Measurements from ENCODE around the gene PGBD2. TPM values are rescaled to one million over a fixed set of nuclear protein-coding genes. Genes with fewer than 3 reads are reported as not detected.
"Not testable (repeated sequence)": the region's sequence is repeated elsewhere in the genome, so short reads cannot be mapped to it uniquely, and the experiment has no call there.

The PGBD2 gene
- total and polyA plus RNA-seq, 9 donors, result 4.2 to 6.0 (median 4.8) TPM

- peaks cover 2% of the 10 kb centered on the region for H3K9me3 ChIP-seq (replicated peaks; ENCODE audit: control insufficient read depth, low read depth, low read length)
- no peaks in the 10 kb centered on the region for H3K36me3 ChIP-seq (ENCODE audit: control insufficient read depth, insufficient read depth, low read length)
- peaks cover 27% of the 10 kb centered on the region for H3K4me1 ChIP-seq (ENCODE audit: control insufficient read depth, insufficient read depth, low read length)
- 3% methylated on average over 46 of the region's 46 CpGs for WGBS (ENCODE audit: insufficient coverage)
- peak overlapping the region; percentile 54 for H3K4me3 ChIP-seq (ENCODE audit: low read length)
- no peaks in the 10 kb centered on the region for H3K27me3 ChIP-seq (ENCODE audit: control insufficient read depth, insufficient read depth, low read length)
- H3K27ac ChIP-seq (ENCODE audit: low read length), result peak overlapping the region; percentile 25
- DNase-seq, result peak; percentile 88
Measured at GRCh38 chr1:248862998-248863881, 42.8 kb upstream of the PGBD2 start.

GRCh38 chr1:248871837-248872401 lies 34.1 kb upstream of the PGBD2 start:
- 93% methylated on average over 2 of the region's 3 CpGs for WGBS (ENCODE audit: insufficient coverage)
- Histone ChIP-seq H3K9me3 (replicated peaks; ENCODE audit: control insufficient read depth, low read depth, low read length) (peaks cover 2% of the 10 kb centered on the region), H3K27ac (ENCODE audit: low read length) (peak overlapping the region; percentile 99), H3K4me3 (ENCODE audit: low read length) (no peak overlapping the region), H3K27me3 (ENCODE audit: control insufficient read depth, insufficient read depth, low read length) (no peaks in the 10 kb centered on the region), H3K36me3 (ENCODE audit: control insufficient read depth, insufficient read depth, low read length) (no peaks in the 10 kb centered on the region), H3K4me1 (ENCODE audit: control insufficient read depth, insufficient read depth, low read length) (peaks cover 3% of the 10 kb centered on the region)
- no peak for DNase-seq

- peak overlapping the region; percentile 88 for H3K4me3 ChIP-seq (ENCODE audit: low read length)
- DNase-seq, result peak; percentile 87
- 0% methylated on average over 15 of the region's 31 CpGs for WGBS (ENCODE audit: insufficient coverage)
Measured at GRCh38 chr1:248872752-248873408, 33.2 kb upstream of the PGBD2 start.

GRCh38 chr1:248873409-248873992 lies 32.5 kb upstream of the PGBD2 start:
- no peaks in the 10 kb centered on the region for H3K36me3 ChIP-seq (ENCODE audit: control insufficient read depth, insufficient read depth, low read length)
- H3K4me1 ChIP-seq (ENCODE audit: control insufficient read depth, insufficient read depth, low read length), result peaks cover 3% of the 10 kb centered on the region
- H3K27me3 ChIP-seq (ENCODE audit: control insufficient read depth, insufficient read depth, low read length), result no peaks in the 10 kb centered on the region
- H3K9me3 ChIP-seq (replicated peaks; ENCODE audit: control insufficient read depth, low read depth, low read length), result no peaks in the 10 kb centered on the region
- DNase-seq, result peak; percentile 97
- H3K27ac ChIP-seq (ENCODE audit: low read length), result peak overlapping the region; percentile 99
- 0% methylated on average over 35 of the region's 41 CpGs for WGBS (ENCODE audit: insufficient coverage)
- peak overlapping the region; percentile 88 for H3K4me3 ChIP-seq (ENCODE audit: low read length)

More at GRCh38 chr1:248872752-248873408, 33.2 kb upstream of the PGBD2 start:
- Histone ChIP-seq H3K4me1 (ENCODE audit: control insufficient read depth, insufficient read depth, low read length) (peaks cover 3% of the 10 kb centered on the region), H3K27me3 (ENCODE audit: control insufficient read depth, insufficient read depth, low read length) (no peaks in the 10 kb centered on the region), H3K27ac (ENCODE audit: low read length) (peak overlapping the region; percentile 99), H3K36me3 (ENCODE audit: control insufficient read depth, insufficient read depth, low read length) (no peaks in the 10 kb centered on the region), H3K9me3 (replicated peaks; ENCODE audit: control insufficient read depth, low read depth, low read length) (peaks cover 1% of the 10 kb centered on the region)

- DNase-seq, result peak; percentile 97
- Histone ChIP-seq H3K9me3 (replicated peaks; ENCODE audit: control insufficient read depth, low read depth, low read length) (no peaks in the 10 kb centered on the region), H3K36me3 (ENCODE audit: control insufficient read depth, insufficient read depth, low read length) (no peaks in the 10 kb centered on the region), H3K4me1 (ENCODE audit: control insufficient read depth, insufficient read depth, low read length) (peaks cover 3% of the 10 kb centered on the region), H3K27me3 (ENCODE audit: control insufficient read depth, insufficient read depth, low read length) (no peaks in the 10 kb centered on the region), H3K27ac (ENCODE audit: low read length) (peak overlapping the region; percentile 99), H3K4me3 (ENCODE audit: low read length) (peak overlapping the region; percentile 88)
- WGBS (ENCODE audit: insufficient coverage), result 0% methylated on average over 18 of the region's 23 CpGs
Measured at GRCh38 chr1:248873993-248874533, 32.0 kb upstream of the PGBD2 start.

- Histone ChIP-seq H3K36me3 (ENCODE audit: control insufficient read depth, insufficient read depth, low read length) (no peaks in the 10 kb centered on the region), H3K27ac (ENCODE audit: low read length) (no peak overlapping the region), H3K27me3 (ENCODE audit: control insufficient read depth, insufficient read depth, low read length) (no peaks in the 10 kb centered on the region), H3K9me3 (replicated peaks; ENCODE audit: control insufficient read depth, low read depth, low read length) (no peaks in the 10 kb centered on the region), H3K4me1 (ENCODE audit: control insufficient read depth, insufficient read depth, low read length) (no peaks in the 10 kb centered on the region), H3K4me3 (ENCODE audit: low read length) (no peak overlapping the region)
- DNase-seq, result no peak
- WGBS (ENCODE audit: insufficient coverage), result no CpG with 5 or more reads among the region's 1 CpG
Measured at GRCh38 chr1:248881261-248881660, 24.8 kb upstream of the PGBD2 start.

GRCh38 chr1:248882427-248882826 lies 23.6 kb upstream of the PGBD2 start:
- H3K27me3 ChIP-seq (ENCODE audit: control insufficient read depth, insufficient read depth, low read length); H3K4me1 ChIP-seq (ENCODE audit: control insufficient read depth, insufficient read depth, low read length); H3K27ac ChIP-seq (ENCODE audit: low read length); H3K4me3 ChIP-seq (ENCODE audit: low read length); H3K36me3 ChIP-seq (ENCODE audit: control insufficient read depth, insufficient read depth, low read length); H3K9me3 ChIP-seq (replicated peaks; ENCODE audit: control insufficient read depth, low read depth, low read length); DNase-seq: not testable (repeated sequence)
- no CpG with 5 or more reads among the region's 7 CpGs for WGBS (ENCODE audit: insufficient coverage)

GRCh38 chr1:248884632-248885295 lies 21.3 kb upstream of the PGBD2 start:
- no peak overlapping the region for H3K27ac ChIP-seq (ENCODE audit: low read length)
- no peak overlapping the region for H3K4me3 ChIP-seq (ENCODE audit: low read length)
- H3K36me3 ChIP-seq (ENCODE audit: control insufficient read depth, insufficient read depth, low read length), result no peaks in the 10 kb centered on the region
- WGBS (ENCODE audit: insufficient coverage), result no CpG with 5 or more reads among the region's 1 CpG
- no peaks in the 10 kb centered on the region for H3K9me3 ChIP-seq (replicated peaks; ENCODE audit: control insufficient read depth, low read depth, low read length)
- no peaks in the 10 kb centered on the region for H3K27me3 ChIP-seq (ENCODE audit: control insufficient read depth, insufficient read depth, low read length)
- peaks cover 3% of the 10 kb centered on the region for H3K4me1 ChIP-seq (ENCODE audit: control insufficient read depth, insufficient read depth, low read length)
- DNase-seq, result no peak

- peaks cover 3% of the 10 kb centered on the region for H3K4me1 ChIP-seq (ENCODE audit: control insufficient read depth, insufficient read depth, low read length)
- DNase-seq, result no peak
- H3K9me3 ChIP-seq (replicated peaks; ENCODE audit: control insufficient read depth, low read depth, low read length), result no peaks in the 10 kb centered on the region
- no peak overlapping the region for H3K4me3 ChIP-seq (ENCODE audit: low read length)
- H3K27me3 ChIP-seq (ENCODE audit: control insufficient read depth, insufficient read depth, low read length), result no peaks in the 10 kb centered on the region
- no CpG with 5 or more reads among the region's 1 CpG for WGBS (ENCODE audit: insufficient coverage)
- no peak overlapping the region for H3K27ac ChIP-seq (ENCODE audit: low read length)
- H3K36me3 ChIP-seq (ENCODE audit: control insufficient read depth, insufficient read depth, low read length), result no peaks in the 10 kb centered on the region
Measured at GRCh38 chr1:248885646-248886045, 20.4 kb upstream of the PGBD2 start.

Data from muscle of leg (tissue), 11 donors.